Left renal cortex interstitium (tissue), 4 donors: ENCODE measurements around the gene KRT83. TPM values are rescaled to one million over a fixed set of nuclear protein-coding genes. Genes with fewer than 3 reads are reported as not detected.
"Not testable (repeated sequence)": the region's sequence is repeated elsewhere in the genome, so short reads cannot be mapped to it uniquely, and the experiment has no call there.

Experiments
- DNase-seq, 4 donors: peaks; one replicate each; pipeline ENCODE4 v3.0.0-alpha.2; 2013; ENCODE audit warnings: low read depth in 4 of 4, low spot score in 2 of 4, missing footprints in 1 of 4
- polyA plus RNA-seq, 4 donors: library from polyadenylated mRNA; unstranded; fragments of 120-200 nt; gene quantifications; one replicate each; pipeline ENCODE4 v1.2.1, GENCODE V29; 2013; ENCODE audit not compliant: insufficient read length in 4 of 4

Gene KRT83
- polyA plus RNA-seq, 4 donors: not detected

GRCh38 chr12:52290483-52291134 lies 30.6 kb downstream of the KRT83 start:
- DNase-seq: not testable (repeated sequence)

GRCh38 chr12:52287816-52288805 lies 33.1 kb downstream of the KRT83 start:
- not testable (repeated sequence) for DNase-seq

DNA sequence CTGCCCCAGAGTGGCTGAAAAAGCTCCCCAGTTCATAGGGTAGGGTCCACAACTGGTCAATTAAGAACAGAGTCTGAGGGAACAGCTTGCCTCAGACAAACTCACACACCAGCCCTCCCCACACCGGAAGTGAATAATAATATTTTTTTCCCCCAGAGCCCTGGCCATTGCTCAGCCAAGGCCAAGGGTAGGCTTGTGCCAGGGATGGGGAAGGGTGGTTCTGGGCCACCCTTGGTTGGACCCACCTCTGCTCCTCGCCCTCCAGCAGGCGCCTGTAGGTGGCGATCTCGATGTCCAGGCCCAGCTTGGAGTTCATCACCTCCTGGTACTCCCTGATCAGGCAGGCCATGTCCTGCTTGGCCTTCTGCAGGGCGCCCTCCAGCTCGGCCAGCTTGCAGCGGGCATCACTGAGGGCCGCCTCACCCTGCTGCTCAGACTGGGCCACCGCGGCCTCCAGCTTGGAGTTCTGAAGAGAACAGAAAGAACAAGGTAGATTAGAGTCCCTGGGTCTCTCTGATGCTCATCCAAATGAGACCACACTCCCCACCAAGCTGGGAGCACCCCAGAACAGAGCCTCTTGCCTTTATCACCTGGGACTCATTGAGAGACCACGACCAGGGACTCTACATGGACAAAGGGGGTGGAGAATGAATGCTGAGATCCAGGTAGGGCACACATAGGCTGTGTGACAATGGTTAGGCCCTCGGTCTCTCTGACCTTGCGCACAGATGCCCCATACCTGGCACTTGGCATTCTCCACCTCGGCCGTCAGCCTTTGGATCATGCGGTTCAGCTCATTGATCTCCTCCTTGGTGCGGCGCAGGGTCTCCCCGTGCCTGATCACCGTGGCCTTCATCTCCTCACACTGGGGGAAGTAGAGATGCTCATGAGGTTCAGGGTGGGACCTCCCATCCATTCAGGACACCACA lies 34.1 kb downstream of the KRT83 start:
- DNase-seq: not testable (repeated sequence)

DNA sequence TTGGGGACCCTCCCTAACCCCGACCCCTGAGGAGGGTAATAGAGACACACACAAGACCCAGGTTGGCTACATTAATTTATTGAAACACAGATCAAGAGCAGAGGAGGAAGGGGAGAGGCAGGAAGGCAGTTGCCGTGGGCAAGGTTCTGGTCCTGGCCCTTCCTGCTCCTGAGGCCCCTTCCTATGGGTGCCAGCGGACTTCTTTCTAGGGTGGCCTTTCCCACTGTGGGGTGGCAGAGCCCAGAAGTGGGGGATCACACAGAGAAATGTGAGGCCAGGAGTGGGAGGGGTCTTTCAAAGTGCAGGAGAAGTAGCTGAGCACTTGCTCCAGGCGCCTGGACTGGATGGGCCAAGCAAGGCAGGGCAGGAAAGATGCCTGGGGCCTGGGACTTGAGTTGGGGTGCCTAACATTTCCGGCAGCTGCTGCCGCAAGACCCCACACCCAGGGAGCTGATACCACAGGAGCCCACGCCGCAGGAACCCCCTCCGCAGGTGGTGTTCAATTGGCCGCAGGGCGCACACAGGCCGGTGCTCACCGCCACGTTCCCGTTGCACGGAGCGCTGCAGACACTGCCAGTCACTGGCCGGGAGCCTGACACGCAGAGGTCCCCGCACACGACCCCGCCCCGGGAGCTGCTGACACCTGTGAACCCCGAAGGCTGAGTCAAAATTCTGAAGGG lies 35.2 kb downstream of the KRT83 start:
- no peak for DNase-seq

- DNase-seq: no peak
Measured at GRCh38 chr12:52285172-52285745, 35.9 kb downstream of the KRT83 start.

DNA sequence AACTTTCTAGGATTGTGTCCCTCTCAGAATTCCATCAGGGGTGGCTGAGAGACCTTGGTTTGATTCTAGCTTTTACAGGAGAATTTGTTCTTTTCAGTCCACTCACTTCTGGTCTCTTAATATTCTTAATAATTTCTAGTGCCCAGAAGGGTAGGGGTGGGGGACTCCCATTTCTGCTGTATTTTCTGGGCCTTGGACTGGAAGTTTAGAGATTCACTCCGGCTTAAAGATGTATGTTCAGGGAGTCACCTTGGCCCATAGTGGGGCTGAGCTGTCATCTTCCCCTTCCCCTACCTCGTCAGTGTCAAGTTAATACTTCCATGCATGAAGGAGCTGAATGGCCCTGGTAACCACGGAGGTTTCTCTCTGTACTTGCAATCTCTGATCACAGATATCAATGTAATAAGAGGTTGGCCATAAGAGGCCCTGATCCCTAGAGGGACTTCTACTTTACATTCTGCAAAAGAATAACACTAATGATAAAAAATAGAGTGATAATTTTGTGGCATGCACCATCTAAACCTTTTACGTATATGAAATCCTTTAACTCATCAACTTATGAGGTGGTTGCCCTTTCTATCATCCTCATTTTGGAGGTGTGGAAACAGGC lies 36.5 kb downstream of the KRT83 start:
- no peak for DNase-seq

GRCh38 chr12:52280796-52281560 lies 40.2 kb downstream of the KRT83 start:
- no peak for DNase-seq

DNA sequence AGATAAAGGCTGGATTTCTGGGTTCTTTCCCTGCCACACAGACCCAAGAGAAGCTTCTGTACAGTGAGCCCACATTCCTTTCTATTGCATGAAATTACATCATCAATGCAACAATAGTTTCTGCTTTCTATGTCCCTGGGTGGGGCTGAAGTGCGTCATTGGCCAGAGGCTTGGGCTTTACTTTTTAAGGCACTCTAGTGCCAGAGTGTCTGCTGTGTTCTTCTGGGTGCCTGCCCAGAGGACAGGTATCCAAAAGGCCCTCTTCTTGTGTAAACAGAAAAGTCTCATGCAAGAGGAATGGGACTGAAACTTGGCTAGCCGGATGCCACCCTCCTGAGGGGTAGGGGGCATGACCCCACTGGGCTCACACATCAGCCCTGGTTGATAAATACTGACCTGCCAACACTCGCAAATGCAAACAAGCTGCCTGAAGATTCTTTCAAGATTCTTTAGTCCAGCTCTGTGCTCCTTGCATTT lies 40.8 kb downstream of the KRT83 start:
- no peak for DNase-seq

DNA sequence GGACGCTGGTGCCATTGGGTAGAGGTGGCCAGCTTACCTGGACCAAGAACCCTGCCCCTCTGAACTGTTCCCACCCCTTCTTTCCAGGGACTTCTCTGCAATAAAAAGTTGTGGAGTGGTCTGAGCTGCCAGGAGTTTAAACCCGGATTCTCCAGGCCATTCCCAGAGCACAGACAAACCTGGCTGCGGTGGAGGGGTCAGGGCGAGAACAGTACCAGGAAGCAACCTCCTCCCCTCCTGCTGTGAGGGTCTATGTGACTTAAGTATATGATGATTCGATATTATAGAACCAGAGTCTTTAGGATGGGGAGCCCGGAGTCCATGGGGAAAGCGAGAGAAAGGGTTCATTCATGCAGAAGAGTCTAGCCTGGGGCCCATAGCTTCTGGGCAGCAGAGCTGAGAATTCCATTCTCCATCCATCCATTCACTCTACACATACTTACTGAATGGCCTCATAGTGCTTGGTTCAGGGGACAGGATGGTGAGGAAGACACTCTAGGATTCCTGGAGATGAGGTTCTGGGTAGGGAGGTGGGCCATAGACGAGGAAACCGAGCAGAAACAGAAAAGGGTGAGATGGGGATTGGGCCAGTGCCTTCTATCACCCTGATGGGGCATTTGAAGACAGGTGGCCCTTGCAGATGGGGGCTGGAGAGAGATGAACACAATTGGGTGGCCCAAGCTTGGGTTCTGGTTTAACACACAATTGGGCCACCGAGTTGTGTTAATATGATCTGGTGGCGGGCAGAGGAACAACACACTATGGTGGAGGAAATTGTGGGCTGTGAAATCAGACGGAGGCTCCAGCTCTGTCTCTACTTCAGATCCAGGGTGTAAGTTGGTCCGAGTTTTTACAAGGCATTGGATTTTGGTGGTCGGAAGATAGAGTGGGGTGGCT lies 41.5 kb downstream of the KRT83 start:
- no peak for DNase-seq

DNA sequence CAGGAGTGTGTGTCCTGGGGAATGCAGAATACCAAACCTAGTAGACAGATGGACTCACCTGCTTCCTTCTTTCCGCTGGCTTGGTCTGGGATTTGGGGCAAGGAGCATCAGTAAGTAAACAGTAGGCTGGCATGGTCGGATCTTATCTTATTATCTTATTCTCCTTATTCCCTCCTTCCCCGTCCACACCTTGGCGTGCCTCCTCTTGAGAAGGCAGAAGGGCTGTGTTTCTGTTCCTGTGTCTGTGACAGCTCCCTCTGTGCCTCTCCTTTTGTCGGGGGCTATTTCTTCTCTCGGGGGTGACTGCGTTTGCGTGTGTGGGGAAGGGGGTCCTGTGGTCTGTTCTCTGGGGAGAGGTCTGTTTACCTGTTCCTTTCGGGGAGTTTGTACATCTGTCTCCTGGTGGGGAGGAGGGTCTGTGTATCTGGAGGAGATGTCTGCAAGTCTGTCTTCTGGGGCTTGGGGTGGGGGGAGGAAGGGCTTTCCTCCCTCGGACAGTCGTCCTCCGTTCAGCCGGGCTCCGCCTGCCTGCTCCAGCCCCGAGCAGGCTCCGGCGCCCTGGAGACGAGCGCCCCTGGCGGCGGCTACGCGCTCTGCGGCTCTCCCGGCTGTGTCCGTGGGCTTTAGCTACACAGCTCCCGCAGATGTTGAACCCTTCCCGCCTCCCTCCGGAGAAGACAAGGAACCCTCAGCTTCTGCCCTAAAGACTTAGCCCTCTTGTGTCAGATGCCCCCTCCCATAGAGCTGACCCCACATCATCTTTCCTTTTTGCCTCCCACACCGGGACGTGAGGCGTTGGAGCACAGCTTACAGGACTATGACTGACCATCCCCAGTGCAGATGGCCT lies 42.4 kb downstream of the KRT83 start:
- DNase-seq: peak in 3 of 4 donors; percentile 56 to 61 (median 59)

GRCh38 chr12:52277486-52278245 lies 43.5 kb downstream of the KRT83 start:
- no peak for DNase-seq

GRCh38 chr12:52275686-52276085 lies 45.5 kb downstream of the KRT83 start:
- DNase-seq: no peak

DNA sequence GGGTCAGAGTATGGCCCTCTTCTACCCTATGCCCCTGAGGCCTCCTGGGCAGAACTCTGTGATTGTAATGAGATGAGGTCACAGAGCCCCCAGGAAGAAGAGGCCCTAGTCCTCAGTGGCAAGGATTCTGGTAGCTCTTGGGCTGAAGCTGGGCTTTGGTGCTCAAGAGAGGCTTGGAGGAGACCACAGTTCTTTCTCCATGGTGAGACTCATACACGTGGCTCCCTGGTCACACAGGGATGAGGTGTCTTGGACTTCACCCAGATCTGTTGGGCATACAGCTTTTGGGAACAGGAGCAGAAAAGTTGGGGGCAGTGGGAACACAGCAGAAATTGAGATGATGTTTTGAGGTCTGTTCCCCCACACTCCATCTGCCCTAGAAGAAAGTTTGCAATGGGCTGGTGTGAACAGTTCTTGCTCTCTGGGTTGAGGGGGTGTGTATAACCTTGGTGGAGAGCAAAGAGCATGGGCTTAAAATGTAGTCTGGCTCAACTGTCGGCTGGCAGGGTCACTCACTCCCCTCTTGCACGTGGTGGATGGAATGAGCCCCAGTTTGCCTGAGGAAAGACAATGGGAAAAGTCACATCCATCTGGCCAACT lies 46.6 kb downstream of the KRT83 start, which contains the start of gene KRT86:
TSS of gene KRT86 (plus strand) at position 125 of the 600 bp plus-strand sequence. CDS start 27,272 bp downstream, outside the sequence.
- no peak for DNase-seq

GRCh38 chr12:52271158-52271557 lies 50.0 kb downstream of the KRT83 start:
- DNase-seq: no peak

- DNase-seq: no peak
Measured at GRCh38 chr12:52270541-52271070, 50.6 kb downstream of the KRT83 start.
